Loucy (cell line): ENCODE data around the gene ABCA10.

Experiments
- H2AFZ ChIP-seq: fragments of 200-600 bp; sonication (generic); 2 replicates; pipeline ENCODE4 v1.6.0; 2016; ENCODE audit warnings: antibody characterized with exemption, mild to moderate bottlenecking, low read length, moderate library complexity
- H3F3A ChIP-seq: fragments of 200-600 bp; 2 replicates; pipeline ENCODE4 v1.6.0; 2016; ENCODE audit warnings: antibody characterized with exemption, low read depth, mild to moderate bottlenecking
- H3K27me3 ChIP-seq: fragments of 200-600 bp; sonication (generic); 2 replicates; pipeline ENCODE4 v1.6.1; 2014; ENCODE audit warnings: low read length, mild to moderate bottlenecking; ENCODE audit not compliant: insufficient read depth, poor library complexity, severe bottlenecking
- H3K36me3 ChIP-seq: fragments of 200-600 bp; sonication (generic); 2 replicates; pipeline ENCODE4 v1.6.1; 2016; ENCODE audit warnings: low read length; ENCODE audit not compliant: insufficient read depth
- H3K4me1 ChIP-seq: fragments of 200-600 bp; sonication (generic); 2 replicates; pipeline ENCODE4 v1.5.1; 2014; ENCODE audit warnings: low read length, mild to moderate bottlenecking; ENCODE audit not compliant: insufficient read depth, poor library complexity, severe bottlenecking
- H3K4me2 ChIP-seq: fragments of 200-600 bp; sonication (generic); 2 replicates; pipeline ENCODE4 v1.6.0; 2014; ENCODE audit warnings: antibody characterized with exemption, low read length, low read depth, mild to moderate bottlenecking; ENCODE audit not compliant: poor library complexity, severe bottlenecking
- H3K4me3 ChIP-seq: fragments of 200-600 bp; sonication (generic); 2 replicates; pipeline ENCODE4 v1.5.1; 2014; ENCODE audit warnings: low read length, mild to moderate bottlenecking, mixed read lengths; ENCODE audit not compliant: poor library complexity, severe bottlenecking
- H3K79me2 ChIP-seq: fragments of 200-600 bp; sonication (generic); 2 replicates; pipeline ENCODE4 v1.6.1; 2014; ENCODE audit warnings: low read length; ENCODE audit not compliant: insufficient read depth
- H3K9ac ChIP-seq: fragments of 200-600 bp; sonication (generic); 2 replicates; pipeline ENCODE4 v1.6.0; 2014; ENCODE audit warnings: mild to moderate bottlenecking, low read depth, low read length, moderate library complexity; ENCODE audit not compliant: poor library complexity, severe bottlenecking
- H3K9me2 ChIP-seq: fragments of 200-600 bp; sonication (generic); replicated peaks from 2 replicates; pipeline ENCODE4 v1.6.1; 2016; ENCODE audit warnings: low read depth, low read length, mixed read lengths
- H3K9me3 ChIP-seq: fragments of 200-600 bp; sonication (generic); 2 replicates; pipeline ENCODE4 v1.6.1; 2014; ENCODE audit warnings: mild to moderate bottlenecking, antibody characterized with exemption, low read length, low read depth; ENCODE audit not compliant: insufficient read depth
- H4K20me1 ChIP-seq: fragments of 200-600 bp; sonication (generic); 2 replicates; pipeline ENCODE4 v1.6.0; 2014; ENCODE audit warnings: antibody characterized with exemption, low read length, mild to moderate bottlenecking; ENCODE audit not compliant: insufficient read depth, poor library complexity, severe bottlenecking
- CTCF ChIP-seq: fragments of 200-600 bp; sonication (generic); conservative IDR thresholded peaks from 2 replicates; pipeline ENCODE4 v1.5.1; 2014; ENCODE audit warnings: mild to moderate bottlenecking, antibody characterized with exemption, low read length
- EZH2phosphoT487 ChIP-seq: fragments of 200-600 bp; IDR thresholded peaks from 2 replicates; pipeline ENCODE4 v1.6.1; 2018; ENCODE audit warnings: antibody characterized with exemption, mild to moderate bottlenecking, moderate library complexity, borderline replicate concordance

ABCA10 gene

DNA sequence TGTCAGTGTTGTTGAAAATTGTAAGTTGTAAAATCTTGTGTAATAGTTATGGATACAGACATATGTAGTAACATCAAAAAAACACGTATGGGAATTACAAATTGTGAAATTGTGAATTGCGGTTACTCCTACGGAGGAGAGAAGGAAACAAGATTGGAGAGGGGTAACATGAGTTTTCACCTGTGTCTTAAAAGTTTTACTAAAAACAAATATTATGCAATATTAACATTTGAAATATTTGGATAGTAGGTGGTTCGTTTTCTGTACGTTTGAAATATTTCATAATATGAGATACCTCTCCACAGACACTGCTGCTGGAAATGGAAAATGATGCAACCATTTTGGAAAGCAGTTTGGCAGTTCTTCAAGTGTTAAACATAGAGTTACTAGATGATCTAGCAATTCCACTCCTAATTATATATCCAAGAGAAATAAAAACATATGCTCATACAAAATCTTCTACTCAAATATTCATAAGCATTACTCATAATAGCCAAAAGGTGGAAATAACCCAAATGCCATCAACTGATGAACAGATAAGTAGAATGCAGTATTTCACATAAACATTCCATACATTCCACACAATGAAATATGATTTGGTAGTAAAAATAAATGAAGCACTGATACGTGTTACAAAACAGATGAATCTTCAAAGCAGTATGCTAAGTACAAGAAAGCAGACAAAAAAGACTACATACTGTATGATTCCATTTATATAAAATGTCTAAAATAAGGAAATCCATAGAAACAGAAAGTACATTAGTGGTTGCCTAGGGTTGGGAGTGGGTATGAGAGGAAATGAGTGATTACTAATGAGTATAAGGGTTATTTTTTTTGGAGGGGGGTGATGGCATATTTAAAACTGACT lies 40.7 kb upstream of the ABCA10 start:
- H3K4me2 ChIP-seq: no peak overlapping the region

GRCh38 chr17:69268543-69269014 lies 40.0 kb upstream of the ABCA10 start:
- no peaks in the 10 kb centered on the region for H3K9me3 ChIP-seq
- no peak overlapping the region for H3K9ac ChIP-seq
- H3K9me2 ChIP-seq: no peaks in the 10 kb centered on the region
- H4K20me1 ChIP-seq: no peaks in the 10 kb centered on the region
- TF ChIP-seq EZH2phosphoT487 (no peak), CTCF (no peak)
- no peak overlapping the region for H3K4me2 ChIP-seq
- H3F3A ChIP-seq: no peaks in the 10 kb centered on the region
- H3K36me3 ChIP-seq: no peaks in the 10 kb centered on the region
- no peaks in the 10 kb centered on the region for H3K27me3 ChIP-seq
- no peaks in the 10 kb centered on the region for H3K4me1 ChIP-seq
- no peaks in the 10 kb centered on the region for H3K79me2 ChIP-seq
- H2AFZ ChIP-seq: no peak overlapping the region
- H3K4me3 ChIP-seq: no peak overlapping the region

More for the DNA sequence above, 40.7 kb upstream of the ABCA10 start:
- no peaks in the 10 kb centered on the region for H3K9me2 ChIP-seq
- no peaks in the 10 kb centered on the region for H3F3A ChIP-seq
- no peaks in the 10 kb centered on the region for H3K36me3 ChIP-seq
- TF ChIP-seq CTCF (no peak), EZH2phosphoT487 (no peak)
- H3K9me3 ChIP-seq: no peaks in the 10 kb centered on the region
- no peaks in the 10 kb centered on the region for H4K20me1 ChIP-seq
- no peak overlapping the region for H2AFZ ChIP-seq
- no peaks in the 10 kb centered on the region for H3K27me3 ChIP-seq
- H3K4me1 ChIP-seq: no peaks in the 10 kb centered on the region
- no peak overlapping the region for H3K9ac ChIP-seq
- H3K79me2 ChIP-seq: no peaks in the 10 kb centered on the region
- H3K4me3 ChIP-seq: no peak overlapping the region

GRCh38 chr17:69267219-69267618 lies 38.6 kb upstream of the ABCA10 start:
- TF ChIP-seq CTCF: no peak
- TF ChIP-seq EZH2phosphoT487: no peak
- Histone ChIP-seq H2AFZ (no peak overlapping the region), H3K9ac (no peak overlapping the region), H3K27me3 (no peaks in the 10 kb centered on the region), H4K20me1 (no peaks in the 10 kb centered on the region), H3K9me2 (no peaks in the 10 kb centered on the region), H3K4me3 (no peak overlapping the region), H3K79me2 (no peaks in the 10 kb centered on the region), H3K4me1 (no peaks in the 10 kb centered on the region), H3K9me3 (no peaks in the 10 kb centered on the region), H3K4me2 (no peak overlapping the region), H3K36me3 (no peaks in the 10 kb centered on the region), H3F3A (no peaks in the 10 kb centered on the region)
